ENCODE measurements around the gene OR7G3.

DNA sequence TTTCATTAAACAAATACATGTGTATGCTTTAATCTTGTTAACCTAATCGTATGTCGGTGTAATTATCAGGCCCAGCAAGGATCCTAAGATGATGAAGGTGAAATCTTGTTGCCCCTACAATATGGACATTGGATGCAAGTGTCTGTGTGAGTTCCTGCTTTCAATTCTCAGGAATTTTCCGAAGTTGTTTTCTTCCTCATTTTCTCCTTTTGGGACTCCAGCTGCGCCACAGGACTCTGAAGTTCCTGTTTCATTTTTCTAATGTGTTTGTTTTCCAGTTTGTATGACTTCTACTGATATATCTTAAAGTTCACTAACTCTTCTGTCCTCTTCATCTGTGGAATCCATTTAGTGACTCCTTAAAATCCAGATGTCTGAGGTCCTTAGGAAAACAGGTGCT, 40.1 kb upstream of the OR7G3 start:
- TF ChIP-seq GATA2 (IDR thresholded peaks at IDR 0.05; ENCODE audit: low read depth, low read length): no peak
- no peak for TF ChIP-seq GATA3 (IDR thresholded peaks at IDR 0.05; ENCODE audit: low read depth, low read length)

Measured in SH-SY5Y (cell line).